ENCODE measurements around the gene KPNA2. TPM values are rescaled to one million over a fixed set of nuclear protein-coding genes. Genes with fewer than 3 reads are reported as not detected.
A peak's percentile ranks its signal among the peaks of the same experiment; 100 is the strongest.
"Not testable (repeated sequence)": the region's sequence is repeated elsewhere in the genome, so short reads cannot be mapped to it uniquely, and the experiment has no call there.

Gene KPNA2
- total and polyA plus RNA-seq, 4 donors, result 5.8 to 20.9 (median 15.4) TPM

DNA sequence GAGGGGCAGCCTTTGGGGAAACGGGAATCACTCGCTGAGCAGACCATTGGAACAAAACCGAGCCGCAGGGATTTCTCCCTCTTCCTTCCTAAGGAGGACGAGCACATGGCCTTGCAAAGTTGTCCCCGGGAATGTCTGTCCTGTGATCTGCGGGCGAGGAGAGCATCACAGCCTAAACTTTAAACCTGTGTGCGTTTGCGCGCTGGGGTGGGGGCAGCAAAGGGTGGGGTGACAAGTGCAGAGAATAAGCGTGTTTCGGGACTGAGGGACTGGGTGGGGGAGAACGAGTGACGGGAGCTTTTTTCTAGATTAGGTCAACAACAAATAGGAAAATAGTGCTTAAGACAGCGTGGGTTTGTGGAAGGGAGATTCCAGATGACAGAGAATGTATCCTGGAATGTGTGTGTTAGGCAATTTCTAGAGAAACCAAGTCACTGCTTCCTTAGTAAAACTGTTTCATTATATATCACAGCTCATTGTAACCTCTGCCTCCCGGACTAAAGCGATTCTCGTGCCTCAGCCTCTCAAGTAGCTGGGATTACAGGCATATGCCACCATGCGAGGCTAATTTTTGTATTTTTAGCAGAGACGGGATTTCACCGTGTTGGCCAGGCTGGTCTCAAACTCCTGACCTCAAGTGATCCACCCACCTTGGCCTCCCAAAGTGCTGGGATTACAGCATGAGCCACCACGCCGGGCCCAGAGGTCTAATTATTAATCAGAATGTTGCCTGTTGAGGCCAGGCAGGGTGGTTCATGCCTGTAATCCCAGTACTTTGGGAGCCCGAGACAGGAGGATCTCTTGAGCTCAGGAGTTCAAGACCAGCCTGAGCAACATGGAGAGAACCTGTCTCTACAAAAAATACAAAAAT lies 39.0 kb upstream of the KPNA2 start, which contains the start of gene C17orf58:
Gene C17orf58 (minus strand): TSS at position 169 of the 871 bp plus-strand sequence. CDS start 271 bp downstream, outside the sequence.
- WGBS, 2 donors, result 30 to 34% methylated on average over 25 of the region's 25 CpGs
- ATAC-seq (ENCODE audit: low FRiP score); intact Hi-C loops (cut with DNase I): not testable (repeated sequence)

GRCh38 chr17:67998466-67998865 lies 37.1 kb upstream of the KPNA2 start:
- Histone ChIP-seq H3K36me3 (ENCODE audit: control insufficient read depth in 1 of 2, insufficient read depth in 2 of 2, low read length in 1 of 2) (no peaks in the 10 kb centered on the region), H3K9me3 (ENCODE audit: control insufficient read depth, low read length) (no peaks in the 10 kb centered on the region), H3K27ac (ENCODE audit: low read depth in 1 of 2, low read length in 2 of 2) (no peak overlapping the region), H3K4me1 (ENCODE audit: control insufficient read depth in 1 of 2, insufficient read depth in 2 of 2, low read length in 2 of 2) (no peaks in the 10 kb centered on the region), H3K4me3 (ENCODE audit: low read length in 2 of 2) (no peak overlapping the region), H3K27me3 (ENCODE audit: control insufficient read depth in 1 of 2, insufficient read depth in 2 of 2, low read length in 1 of 2) (no peaks in the 10 kb centered on the region)
- 56% methylated on average over 2 of the region's 2 CpGs for WGBS, 2 donors
- ATAC-seq (ENCODE audit: low FRiP score) (no peak), DNase-seq (no peak)
- intact Hi-C loops (cut with DNase I), result no loop called here

More for the DNA sequence above, 39.0 kb upstream of the KPNA2 start, which contains the start of gene C17orf58:
- DNase-seq; H3K9me3 ChIP-seq (ENCODE audit: control insufficient read depth, low read length); H3K36me3 ChIP-seq (ENCODE audit: control insufficient read depth in 1 of 2, insufficient read depth in 2 of 2, low read length in 1 of 2); H3K27me3 ChIP-seq (ENCODE audit: control insufficient read depth in 1 of 2, insufficient read depth in 2 of 2, low read length in 1 of 2); H3K27ac ChIP-seq (ENCODE audit: low read depth in 1 of 2, low read length in 2 of 2); H3K4me1 ChIP-seq (ENCODE audit: control insufficient read depth in 1 of 2, insufficient read depth in 2 of 2, low read length in 2 of 2): not testable (repeated sequence)
- H3K4me3 ChIP-seq (ENCODE audit: low read length in 2 of 2), result peak within 1 kb of the TSS; percentile 36 to 52

DNA sequence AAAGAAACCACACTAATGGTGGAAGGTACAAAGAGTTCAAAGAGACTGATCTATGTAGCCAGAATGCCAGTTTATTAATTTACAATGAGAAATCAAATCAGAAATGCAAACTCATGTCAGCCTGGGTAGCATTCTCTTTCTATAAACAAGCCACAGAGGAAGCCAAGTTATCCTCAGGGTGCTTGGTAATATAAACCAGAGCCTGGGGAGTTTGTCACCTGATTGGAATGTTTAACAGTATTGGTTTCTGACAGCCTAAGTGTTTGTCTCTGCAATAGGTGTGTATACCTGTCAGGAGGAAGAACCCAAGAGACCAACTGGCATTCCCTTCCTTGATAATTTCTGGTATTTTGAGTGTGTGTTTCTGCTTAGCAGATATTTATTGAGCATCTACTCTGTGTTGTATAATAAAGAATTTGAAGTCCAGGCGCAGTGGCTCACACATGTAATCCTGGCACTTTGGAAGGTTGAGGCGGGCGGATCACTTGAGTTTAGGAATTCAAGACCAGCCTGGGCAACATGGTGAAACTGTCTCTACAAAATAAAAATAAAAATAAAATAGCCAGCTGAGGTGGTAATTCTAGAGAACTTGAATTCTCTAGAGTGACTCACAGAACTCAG lies 36.1 kb upstream of the KPNA2 start:
- no peak for ATAC-seq (ENCODE audit: low FRiP score)
- 92 to 96% methylated on average over 3 of the region's 3 CpGs for WGBS, 2 donors
- H3K4me1 ChIP-seq (ENCODE audit: control insufficient read depth in 1 of 2, insufficient read depth in 2 of 2, low read length in 2 of 2), result no peaks in the 10 kb centered on the region
- H3K27me3 ChIP-seq (ENCODE audit: control insufficient read depth in 1 of 2, insufficient read depth in 2 of 2, low read length in 1 of 2), result no peaks in the 10 kb centered on the region
- H3K4me3 ChIP-seq (ENCODE audit: low read length in 2 of 2), result no peak overlapping the region
- no peaks in the 10 kb centered on the region for H3K9me3 ChIP-seq (ENCODE audit: control insufficient read depth, low read length)
- DNase-seq, result no peak
- no peak overlapping the region for H3K27ac ChIP-seq (ENCODE audit: low read depth in 1 of 2, low read length in 2 of 2)
- intact Hi-C loops (cut with DNase I), result no loop called here
- H3K36me3 ChIP-seq (ENCODE audit: control insufficient read depth in 1 of 2, insufficient read depth in 2 of 2, low read length in 1 of 2), result no peaks in the 10 kb centered on the region

- Histone ChIP-seq H3K4me3 (ENCODE audit: low read length in 2 of 2) (no peak overlapping the region), H3K27me3 (ENCODE audit: control insufficient read depth in 1 of 2, insufficient read depth in 2 of 2, low read length in 1 of 2) (no peaks in the 10 kb centered on the region), H3K9me3 (ENCODE audit: control insufficient read depth, low read length) (no peaks in the 10 kb centered on the region), H3K36me3 (ENCODE audit: control insufficient read depth in 1 of 2, insufficient read depth in 2 of 2, low read length in 1 of 2) (no peaks in the 10 kb centered on the region), H3K4me1 (ENCODE audit: control insufficient read depth in 1 of 2, insufficient read depth in 2 of 2, low read length in 2 of 2) (no peaks in the 10 kb centered on the region), H3K27ac (ENCODE audit: low read depth in 1 of 2, low read length in 2 of 2) (no peak overlapping the region)
- DNase-seq (no peak), ATAC-seq (ENCODE audit: low FRiP score) (no peak)
- intact Hi-C loops (cut with DNase I), result no loop called here
- 85 to 91% methylated on average over 3 of the region's 3 CpGs for WGBS, 2 donors
These were observed 31.3 kb upstream of the KPNA2 start for GRCh38 chr17:68004201-68004600.

GRCh38 chr17:68006797-68007196 lies 28.7 kb upstream of the KPNA2 start:
- H3K36me3 ChIP-seq (ENCODE audit: control insufficient read depth in 1 of 2, insufficient read depth in 2 of 2, low read length in 1 of 2), result no peaks in the 10 kb centered on the region
- H3K27me3 ChIP-seq (ENCODE audit: control insufficient read depth in 1 of 2, insufficient read depth in 2 of 2, low read length in 1 of 2), result no peaks in the 10 kb centered on the region
- intact Hi-C loops (cut with DNase I), result no loop called here
- no peak overlapping the region for H3K4me3 ChIP-seq (ENCODE audit: low read length in 2 of 2)
- DNase-seq (no peak), ATAC-seq (ENCODE audit: low FRiP score) (peak; percentile 84)
- 5 to 18% methylated on average over 6 of the region's 6 CpGs for WGBS, 2 donors
- no peaks in the 10 kb centered on the region for H3K4me1 ChIP-seq (ENCODE audit: control insufficient read depth in 1 of 2, insufficient read depth in 2 of 2, low read length in 2 of 2)
- H3K9me3 ChIP-seq (ENCODE audit: control insufficient read depth, low read length), result no peaks in the 10 kb centered on the region
- no peak overlapping the region for H3K27ac ChIP-seq (ENCODE audit: low read depth in 1 of 2, low read length in 2 of 2)

GRCh38 chr17:68011199-68011665 lies 24.3 kb upstream of the KPNA2 start:
- Histone ChIP-seq H3K4me3 (ENCODE audit: low read length in 2 of 2) (no peak overlapping the region), H3K4me1 (ENCODE audit: control insufficient read depth in 1 of 2, insufficient read depth in 2 of 2, low read length in 2 of 2) (no peaks in the 10 kb centered on the region), H3K27ac (ENCODE audit: low read depth in 1 of 2, low read length in 2 of 2) (no peak overlapping the region), H3K36me3 (ENCODE audit: control insufficient read depth in 1 of 2, insufficient read depth in 2 of 2, low read length in 1 of 2) (no peaks in the 10 kb centered on the region), H3K9me3 (ENCODE audit: control insufficient read depth, low read length) (no peaks in the 10 kb centered on the region), H3K27me3 (ENCODE audit: control insufficient read depth in 1 of 2, insufficient read depth in 2 of 2, low read length in 1 of 2) (no peaks in the 10 kb centered on the region)
- intact Hi-C loops (cut with DNase I), result no loop called here
- peak; percentile 66 to 80 for DNase-seq
- WGBS, 2 donors, result 41 to 47% methylated on average over 19 to 20 of the region's 20 CpGs
- ATAC-seq (ENCODE audit: low FRiP score), result peak; percentile 82

DNA sequence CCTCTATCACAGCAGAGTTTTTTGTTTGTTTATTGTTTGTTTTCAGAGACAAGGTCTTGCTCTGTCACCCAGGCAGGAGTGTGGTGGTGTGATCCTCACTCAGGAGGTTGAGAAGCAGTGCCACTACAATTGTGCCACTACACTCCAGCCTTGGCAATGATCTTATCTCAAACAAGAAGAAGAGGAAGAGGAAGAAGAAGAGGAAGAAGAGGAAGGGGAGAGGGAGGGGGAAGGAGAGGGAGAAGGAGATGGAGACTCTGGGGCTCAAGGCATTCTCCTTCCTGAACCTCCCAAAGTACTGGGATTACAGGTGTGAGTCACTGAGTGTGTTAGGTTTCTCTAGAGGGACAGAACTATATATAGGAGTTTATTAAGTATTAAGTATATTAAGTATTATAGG lies 22.1 kb upstream of the KPNA2 start:
- no peaks in the 10 kb centered on the region for H3K27me3 ChIP-seq (ENCODE audit: control insufficient read depth in 1 of 2, insufficient read depth in 2 of 2, low read length in 1 of 2)
- ATAC-seq (ENCODE audit: low FRiP score) (no peak), DNase-seq (no peak)
- H3K4me3 ChIP-seq (ENCODE audit: low read length in 2 of 2), result no peak overlapping the region
- intact Hi-C loops (cut with DNase I), result no loop called here
- no peak overlapping the region for H3K27ac ChIP-seq (ENCODE audit: low read depth in 1 of 2, low read length in 2 of 2)
- H3K4me1 ChIP-seq (ENCODE audit: control insufficient read depth in 1 of 2, insufficient read depth in 2 of 2, low read length in 2 of 2), result no peaks in the 10 kb centered on the region
- H3K36me3 ChIP-seq (ENCODE audit: control insufficient read depth in 1 of 2, insufficient read depth in 2 of 2, low read length in 1 of 2), result no peaks in the 10 kb centered on the region
- no peaks in the 10 kb centered on the region for H3K9me3 ChIP-seq (ENCODE audit: control insufficient read depth, low read length)

DNA sequence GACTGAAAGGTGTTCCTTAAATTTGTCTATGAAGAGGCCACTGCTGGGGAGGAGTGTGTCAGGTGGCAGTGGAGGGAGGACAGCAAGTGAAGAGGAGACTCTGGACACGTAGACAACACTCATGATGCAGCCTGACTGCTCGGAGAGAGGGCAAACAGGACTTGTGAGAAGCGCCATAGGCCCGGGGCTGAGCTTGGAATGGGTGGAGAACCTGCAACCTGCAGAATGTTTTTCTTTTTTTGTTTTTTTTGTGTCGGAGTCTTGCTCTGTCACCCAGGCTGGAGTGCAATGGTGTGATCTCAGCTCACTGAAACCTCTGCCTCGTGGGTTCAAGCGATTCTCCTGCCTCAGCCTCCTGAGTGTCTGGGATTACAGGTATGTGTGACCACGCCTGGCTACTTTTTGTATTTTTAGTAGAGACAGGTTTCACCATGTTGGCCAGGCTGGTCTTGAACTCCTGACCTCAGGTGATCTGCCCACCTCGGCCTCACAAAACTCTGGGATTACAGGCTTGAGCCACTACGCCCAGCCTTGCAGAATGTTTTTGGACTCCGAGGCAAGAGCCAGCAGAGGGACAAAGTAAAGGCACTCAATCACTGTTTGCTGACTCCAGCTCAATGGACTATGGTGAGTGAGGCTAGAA lies 20.3 kb upstream of the KPNA2 start:
- H3K9me3 ChIP-seq (ENCODE audit: control insufficient read depth, low read length), result no peaks in the 10 kb centered on the region
- H3K36me3 ChIP-seq (ENCODE audit: control insufficient read depth in 1 of 2, insufficient read depth in 2 of 2, low read length in 1 of 2), result no peaks in the 10 kb centered on the region
- H3K4me1 ChIP-seq (ENCODE audit: control insufficient read depth in 1 of 2, insufficient read depth in 2 of 2, low read length in 2 of 2), result no peaks in the 10 kb centered on the region
- intact Hi-C loops (cut with DNase I), result no loop called here
- H3K4me3 ChIP-seq (ENCODE audit: low read length in 2 of 2), result no peak overlapping the region
- H3K27me3 ChIP-seq (ENCODE audit: control insufficient read depth in 1 of 2, insufficient read depth in 2 of 2, low read length in 1 of 2), result no peaks in the 10 kb centered on the region
- H3K27ac ChIP-seq (ENCODE audit: low read depth in 1 of 2, low read length in 2 of 2), result no peak overlapping the region
- no peak for DNase-seq
- 76% methylated on average over 11 of the region's 11 CpGs for WGBS, 2 donors
- no peak for ATAC-seq (ENCODE audit: low FRiP score)

Measured in aorta (tissue), 5 donors.